ENCODE results near the gene TF. TPM values are rescaled to one million over a fixed set of nuclear protein-coding genes. Genes with fewer than 3 reads are reported as not detected.

Gene TF
- total RNA-seq, 1 experiment from 2014 or later: 0.09 TPM

- TF ChIP-seq CTCF (conservative IDR thresholded peaks at IDR 0.05): no peak
Observed at GRCh38 chr3:133713347-133713746, 32.8 kb upstream of the TF start.

More at GRCh38 chr3:133713347-133713746, 32.8 kb upstream of the TF start:
- no peak overlapping the region for H2BK120ac ChIP-seq (ENCODE audit: low read depth, low read length, poor library complexity, severe bottlenecking)
- no peak overlapping the region for H2BK12ac ChIP-seq (ENCODE audit: insufficient read length, low read depth, low read length)
- no peak overlapping the region for H2BK5ac ChIP-seq (ENCODE audit: insufficient read length, low read length)
- no peak overlapping the region for H3K4me2 ChIP-seq (ENCODE audit: insufficient read depth, insufficient read length, low read length)
- no peaks in the 10 kb centered on the region for H3K9me3 ChIP-seq (ENCODE audit: control insufficient read depth, low read depth, low read length)
- no peaks in the 10 kb centered on the region; a peak in 1 of 7 replicates for H3K36me3 Mint-ChIP-seq (ENCODE audit: insufficient read depth in 1 of 3, low read depth in 3 of 3)
- H2AK5ac ChIP-seq (ENCODE audit: insufficient read length, low read length): no peak overlapping the region
- no peak overlapping the region for H3K9ac ChIP-seq (ENCODE audit: extremely low read depth, insufficient read length, low read length)
- no peak overlapping the region for H3K14ac ChIP-seq (ENCODE audit: insufficient read depth, low read length)
- H2AFZ ChIP-seq (ENCODE audit: low read length): no peak overlapping the region
- no peak overlapping the region for H3K23ac ChIP-seq (ENCODE audit: insufficient read length, low read depth, low read length)
- H3K4me3 Mint-ChIP-seq: no peak overlapping the region
- no peak overlapping the region for H3K18ac ChIP-seq (ENCODE audit: insufficient read length, low read depth, low read length)
- no peak overlapping the region for H3K4ac ChIP-seq (ENCODE audit: low read depth, low read length)
- H3K27me3 ChIP-seq (ENCODE audit: insufficient read depth, low read length): no peaks in the 10 kb centered on the region
- no peaks in the 10 kb centered on the region; a peak in 1 of 5 replicates for H3K9me3 Mint-ChIP-seq
- no peak overlapping the region for H4K91ac ChIP-seq (ENCODE audit: insufficient read length, low read depth, low read length)
- H3K79me2 ChIP-seq (ENCODE audit: insufficient read depth, low read length): no peaks in the 10 kb centered on the region
- no peaks in the 10 kb centered on the region for H4K20me1 ChIP-seq (ENCODE audit: control insufficient read depth, insufficient read depth, insufficient read length)
- H3K56ac ChIP-seq (ENCODE audit: insufficient read length, low read depth, low read length): no peak overlapping the region
- no peak overlapping the region for H4K8ac ChIP-seq (replicated peaks; ENCODE audit: insufficient read length, low read depth, low read length)
- no peak overlapping the region for H2BK15ac ChIP-seq (ENCODE audit: low read depth, low read length)
- H3K27ac Mint-ChIP-seq: no peak overlapping the region
- no peaks in the 10 kb centered on the region for H3K4me1 Mint-ChIP-seq
- H3K23me2 ChIP-seq (ENCODE audit: insufficient read length, low read depth, low read length, poor library complexity, severe bottlenecking): no peaks in the 10 kb centered on the region
- no CpG with 5 or more reads among the region's 5 CpGs for WGBS (ENCODE audit: extremely low coverage, insufficient read length, low lambda C conversion rate)
- H2BK20ac ChIP-seq (ENCODE audit: low read depth, low read length, poor library complexity, severe bottlenecking): no peak overlapping the region
- H3T11ph ChIP-seq (ENCODE audit: low read length): no peak overlapping the region
- no peak for DNase-seq
- H3K4me1 ChIP-seq (ENCODE audit: insufficient read depth, low read length): no peaks in the 10 kb centered on the region
- no peaks in the 10 kb centered on the region for H3K79me1 ChIP-seq (ENCODE audit: insufficient read depth, low read depth, low read length, poor library complexity, severe bottlenecking)
- no peak overlapping the region for H3K27ac ChIP-seq (ENCODE audit: insufficient read length, low read depth, low read length)
- H4K5ac ChIP-seq (ENCODE audit: insufficient read length, low read depth, low read length): no peak overlapping the region
- H3K27me3 Mint-ChIP-seq (ENCODE audit: low read depth): peaks cover 24% of the 10 kb centered on the region

All from H9 (cell line).